Stimulated activated effector memory CD8-positive, alpha-beta T cell treated with anti-CD3 and anti-CD28 coated beads, Interleukin-12 subunit alpha, Interleukin-12 subunit beta, amount 100 ng/mL, for 72 hours (primary cell): ENCODE results near the gene PCED1A.

Experiments used
- ATAC-seq: fragments of 150-1000 bp; cut with Tn5 transposase; 2 replicates; pipeline ENCODE4 v1.10.0; 2021
- DNase-seq, 2 donors: peaks; one replicate each; pipeline ENCODE4 v3.0.0; 2021 to 2022; ENCODE audit warnings: low spot score in 2 of 2
- H3K27ac Mint-ChIP-seq: one replicate; pipeline ENCODE4 v1.8.0; 2022; ENCODE audit warnings: mild to moderate bottlenecking, mixed read lengths
- H3K36me3 Mint-ChIP-seq: one replicate; pipeline ENCODE4 v1.8.0; 2022; ENCODE audit warnings: mild to moderate bottlenecking, mixed read lengths
- H3K4me1 Mint-ChIP-seq: one replicate; pipeline ENCODE4 v1.8.0; 2022; ENCODE audit warnings: mixed read lengths
- H3K4me3 Mint-ChIP-seq: one replicate; pipeline ENCODE4 v1.8.0; 2022; ENCODE audit warnings: mild to moderate bottlenecking, mixed read lengths
- H3K9me3 Mint-ChIP-seq: one replicate; pipeline ENCODE4 v1.8.0; 2022; ENCODE audit warnings: mixed read lengths

PCED1A gene

GRCh38 chr20:2805689-2806350 is 34.6 kb downstream of the PCED1A start:
- Mint-ChIP-seq H3K4me1 (peaks cover 22% of the 10 kb centered on the region), H3K9me3 (no peaks in the 10 kb centered on the region), H3K27ac (no peak overlapping the region), H3K36me3 (no peaks in the 10 kb centered on the region), H3K4me3 (no peak overlapping the region)
- no peak for DNase-seq
- no peak for ATAC-seq

DNA sequence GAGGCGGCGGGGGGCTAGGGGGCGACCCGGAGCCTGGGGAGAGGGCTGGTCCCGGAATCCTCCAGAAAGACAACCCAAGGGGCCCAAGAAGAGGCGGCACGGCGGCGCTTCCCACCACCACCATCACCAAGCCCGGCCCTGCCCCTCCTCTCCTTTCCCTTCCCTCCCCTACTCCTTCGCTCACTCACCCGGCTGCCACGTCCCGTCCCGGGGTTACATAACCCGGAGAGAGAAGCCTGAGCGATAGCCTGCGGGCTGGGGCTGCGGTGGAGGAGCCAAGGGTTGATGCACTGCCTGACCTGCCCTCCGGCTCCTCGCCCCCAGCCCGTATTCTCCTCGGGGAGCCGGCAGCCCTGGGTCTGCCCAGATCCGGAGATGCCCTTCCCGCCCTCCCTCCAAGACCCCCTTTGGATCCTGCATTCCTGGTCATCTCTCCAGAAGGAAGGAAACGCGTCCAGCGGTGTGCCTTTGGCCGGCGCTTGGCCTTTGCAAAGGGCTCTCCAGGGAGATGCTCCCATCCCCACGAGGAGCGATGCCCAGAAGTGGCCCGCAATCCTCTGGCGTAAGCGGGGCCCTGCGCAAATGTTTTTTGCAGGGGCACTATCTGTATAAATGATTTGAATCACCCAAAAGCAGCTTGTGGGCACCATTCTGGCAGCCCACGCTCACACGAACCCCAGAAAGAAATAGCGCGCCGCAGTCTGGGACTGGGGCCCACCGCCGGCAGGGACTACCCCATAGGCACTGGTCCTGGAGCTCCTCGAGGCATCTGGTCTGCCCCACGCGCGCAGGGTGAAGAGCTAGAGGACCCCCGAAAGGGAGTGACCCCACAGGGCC is 35.4 kb downstream of the PCED1A start:
- Mint-ChIP-seq H3K4me1 (peaks cover 29% of the 10 kb centered on the region), H3K9me3 (no peaks in the 10 kb centered on the region)

DNA sequence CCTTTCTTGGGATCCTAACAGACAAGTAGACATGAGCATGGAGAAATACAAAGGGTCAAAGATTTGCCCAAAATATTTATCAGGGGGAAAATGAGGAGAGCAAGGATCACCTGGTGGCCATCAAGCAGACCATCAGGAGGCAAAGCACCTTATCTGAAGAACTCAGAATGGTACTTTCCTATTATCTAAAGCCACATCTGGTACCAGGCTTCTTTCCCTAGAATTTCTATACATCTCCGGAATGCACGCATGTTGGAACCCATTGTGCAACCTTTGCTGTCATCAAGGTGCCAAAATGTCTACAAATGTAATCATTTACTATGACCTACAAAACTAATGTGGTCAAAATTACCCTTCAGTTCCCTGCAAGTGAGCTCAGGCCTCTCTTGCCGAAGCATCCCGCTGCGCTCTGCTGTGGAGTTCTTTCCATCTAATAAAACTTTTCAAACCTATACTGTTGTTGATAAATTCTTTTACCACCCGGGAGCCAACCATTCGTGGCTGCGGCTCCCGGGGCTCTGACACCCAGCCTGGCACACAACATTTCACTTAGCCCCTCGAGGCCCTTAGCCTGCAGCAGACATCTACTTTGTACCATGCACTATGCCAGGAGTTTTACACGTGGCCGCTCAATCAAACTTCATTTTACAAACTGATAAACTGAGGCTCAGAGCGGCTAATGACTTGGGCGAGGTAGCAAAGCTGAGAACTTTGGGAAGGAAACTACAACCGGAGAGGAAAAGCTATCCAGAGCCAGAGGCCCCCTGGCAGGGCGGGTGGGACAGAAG is 36.2 kb downstream of the PCED1A start:
- Mint-ChIP-seq H3K4me3 (no peak overlapping the region), H3K36me3 (peaks cover 5% of the 10 kb centered on the region), H3K27ac (no peak overlapping the region), H3K4me1 (peaks cover 36% of the 10 kb centered on the region), H3K9me3 (no peaks in the 10 kb centered on the region)
- DNase-seq (peak in 1 of 2 donors; percentile 37), ATAC-seq (no peak)

More for the DNA sequence above, 35.4 kb downstream of the PCED1A start:
- Mint-ChIP-seq H3K4me3 (no peak overlapping the region), H3K36me3 (no peaks in the 10 kb centered on the region), H3K27ac (no peak overlapping the region)
- ATAC-seq = no peak
- DNase-seq = no peak

DNA sequence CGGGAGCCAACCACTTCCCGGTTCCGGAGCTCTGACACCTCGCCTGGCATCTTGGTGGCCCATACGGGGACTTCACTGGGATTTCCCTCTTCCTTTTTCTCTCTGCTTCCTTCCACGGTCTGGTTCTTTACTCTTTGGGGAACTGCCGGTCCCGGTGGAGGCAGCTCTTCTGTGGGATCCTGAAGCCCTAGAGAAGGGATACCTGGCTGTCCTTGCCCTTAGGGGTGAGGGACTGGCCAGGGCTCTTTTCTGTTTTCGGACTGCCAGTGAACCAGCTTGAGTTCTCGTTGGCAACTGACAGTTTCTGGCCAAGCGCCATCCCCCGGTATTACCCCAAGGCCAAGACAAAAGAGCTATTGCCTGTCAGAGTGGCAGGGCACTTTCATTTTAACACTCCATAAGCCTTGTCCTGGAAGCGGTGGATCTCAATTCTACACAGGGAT is 39.1 kb downstream of the PCED1A start:
- peaks cover 5% of the 10 kb centered on the region for H3K36me3 Mint-ChIP-seq
- ATAC-seq = no peak
- no peaks in the 10 kb centered on the region for H3K9me3 Mint-ChIP-seq
- no peak for DNase-seq
- H3K4me3 Mint-ChIP-seq = peak overlapping the region; percentile 85
- peaks cover 31% of the 10 kb centered on the region for H3K4me1 Mint-ChIP-seq
- H3K27ac Mint-ChIP-seq = no peak overlapping the region

DNA sequence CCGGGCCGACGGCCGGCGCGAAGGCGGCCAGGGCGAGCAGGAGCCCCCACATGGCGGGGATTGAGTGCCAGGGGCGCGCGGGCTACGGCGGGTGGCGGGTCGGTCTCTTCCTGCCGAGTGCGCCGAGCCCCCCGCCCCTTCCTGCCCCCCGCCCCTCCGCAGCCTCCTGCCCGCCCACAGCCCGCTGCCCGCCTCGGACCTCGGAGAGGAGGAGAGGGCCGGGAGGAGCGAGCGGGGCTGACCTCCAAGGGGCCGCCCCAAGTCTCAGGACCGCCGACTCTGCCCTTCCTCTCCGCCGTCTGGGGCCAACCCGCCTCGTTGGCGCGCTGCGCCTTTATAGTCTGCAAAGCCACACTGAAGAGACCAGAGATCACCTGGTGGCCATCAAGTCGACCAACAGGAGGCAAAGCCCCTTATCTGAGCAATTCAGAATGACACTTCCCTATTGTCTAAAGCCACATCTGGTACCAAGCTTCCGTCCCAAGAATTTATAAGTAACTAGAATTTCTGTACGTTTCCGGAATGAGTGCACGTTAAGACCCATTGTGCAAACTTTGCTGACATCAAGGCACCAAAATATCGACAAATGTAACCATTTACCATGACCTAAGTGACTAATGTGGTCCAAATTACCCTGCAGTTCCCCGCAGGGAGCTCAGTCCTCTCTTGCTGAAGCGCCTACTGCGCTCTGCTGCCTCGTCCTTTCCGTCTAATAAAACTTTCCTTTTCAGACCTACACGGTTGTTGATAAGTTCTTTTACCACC is 39.8 kb downstream of the PCED1A start, which contains the start of gene CPXM1:
Gene CPXM1 (minus strand): TSS at position 107 of the 765 bp plus-strand sequence. CDS start 55 bp downstream, at position 52.
- DNase-seq = no peak
- Mint-ChIP-seq H3K36me3 (peaks cover 5% of the 10 kb centered on the region), H3K9me3 (no peaks in the 10 kb centered on the region), H3K4me3 (peak within 1 kb of the TSS; percentile 85), H3K27ac (no peak within 1 kb of the TSS), H3K4me1 (peaks cover 25% of the 10 kb centered on the region)
- peak; percentile 52 for ATAC-seq

DNA sequence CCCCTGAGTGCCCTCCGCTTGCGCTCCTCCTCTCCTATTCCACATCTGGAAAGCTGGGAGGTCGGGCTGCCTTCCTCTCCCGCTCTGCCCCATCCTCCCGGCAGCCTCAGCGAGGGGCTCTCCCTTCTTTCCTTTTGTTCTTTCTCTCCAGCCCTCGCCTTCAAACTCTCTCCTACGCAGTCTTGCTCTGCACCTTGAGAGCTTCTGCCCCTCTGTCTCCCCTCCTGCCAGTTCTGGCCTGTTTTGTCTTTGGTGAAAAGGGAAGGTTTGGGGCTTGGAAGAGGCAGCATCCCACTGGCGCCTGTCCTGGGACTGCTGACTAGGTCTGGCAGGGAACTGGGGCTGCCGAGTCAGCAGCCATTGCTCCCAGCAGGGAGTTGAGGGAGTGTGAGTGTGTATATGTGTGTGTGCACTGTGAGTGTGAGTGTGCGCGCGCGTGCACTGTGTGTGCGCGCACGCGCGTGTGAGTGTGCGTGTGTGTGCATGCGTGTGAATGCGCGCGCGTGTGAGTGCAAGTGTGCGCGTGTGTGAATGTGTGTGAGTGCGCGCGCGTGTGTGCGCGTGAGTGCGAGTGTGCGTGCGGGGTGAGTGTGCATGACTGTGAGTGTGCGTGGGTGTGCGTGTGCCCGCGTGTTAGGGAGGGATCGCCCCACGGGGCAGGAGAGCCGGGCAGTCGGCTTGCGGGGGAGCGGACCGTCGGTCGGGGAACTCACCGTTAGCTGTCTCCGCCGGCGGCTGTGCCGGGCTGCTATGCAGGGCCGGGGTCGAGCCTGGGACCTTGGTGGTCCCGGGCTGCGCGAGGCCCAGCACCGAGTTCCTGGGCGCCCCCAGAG is 40.6 kb downstream of the PCED1A start:
- ATAC-seq (no peak), DNase-seq (no peak)
- Mint-ChIP-seq H3K4me1 (peaks cover 25% of the 10 kb centered on the region), H3K36me3 (peaks cover 5% of the 10 kb centered on the region), H3K4me3 (peak overlapping the region; percentile 85), H3K9me3 (no peaks in the 10 kb centered on the region), H3K27ac (no peak overlapping the region)

DNA sequence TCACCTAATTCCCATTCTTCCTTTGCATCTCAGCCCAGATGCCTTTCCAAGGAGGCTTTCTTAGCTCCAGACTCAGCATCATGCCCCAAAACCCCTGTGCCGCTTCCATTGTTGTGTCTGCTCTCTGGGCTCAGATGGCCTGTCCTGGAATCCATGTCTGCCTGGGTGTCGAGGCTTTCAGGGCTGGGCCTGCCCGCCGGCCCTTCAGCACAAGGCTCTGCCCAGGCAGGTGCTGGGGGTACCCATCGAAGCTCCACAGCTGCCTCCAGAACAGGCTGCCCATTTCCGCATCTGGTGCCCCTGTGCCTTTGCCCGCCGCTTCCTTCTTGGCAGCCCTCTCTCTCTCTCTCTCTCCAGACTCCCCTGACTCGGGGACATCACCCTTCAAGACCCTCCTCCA is 41.2 kb downstream of the PCED1A start:
- DNase-seq (no peak), ATAC-seq (no peak)
- H3K9me3 Mint-ChIP-seq = no peaks in the 10 kb centered on the region
- H3K36me3 Mint-ChIP-seq = peaks cover 5% of the 10 kb centered on the region
- no peak overlapping the region for H3K27ac Mint-ChIP-seq
- peaks cover 25% of the 10 kb centered on the region for H3K4me1 Mint-ChIP-seq
- peak overlapping the region; percentile 85 for H3K4me3 Mint-ChIP-seq

- H3K4me3 Mint-ChIP-seq = no peak overlapping the region
- DNase-seq = no peak
- H3K4me1 Mint-ChIP-seq = peaks cover 25% of the 10 kb centered on the region
- H3K36me3 Mint-ChIP-seq = peaks cover 5% of the 10 kb centered on the region
- no peaks in the 10 kb centered on the region for H3K9me3 Mint-ChIP-seq
- no peak for ATAC-seq
- H3K27ac Mint-ChIP-seq = no peak overlapping the region
These were observed 41.6 kb downstream of the PCED1A start for GRCh38 chr20:2798814-2799213.

DNA sequence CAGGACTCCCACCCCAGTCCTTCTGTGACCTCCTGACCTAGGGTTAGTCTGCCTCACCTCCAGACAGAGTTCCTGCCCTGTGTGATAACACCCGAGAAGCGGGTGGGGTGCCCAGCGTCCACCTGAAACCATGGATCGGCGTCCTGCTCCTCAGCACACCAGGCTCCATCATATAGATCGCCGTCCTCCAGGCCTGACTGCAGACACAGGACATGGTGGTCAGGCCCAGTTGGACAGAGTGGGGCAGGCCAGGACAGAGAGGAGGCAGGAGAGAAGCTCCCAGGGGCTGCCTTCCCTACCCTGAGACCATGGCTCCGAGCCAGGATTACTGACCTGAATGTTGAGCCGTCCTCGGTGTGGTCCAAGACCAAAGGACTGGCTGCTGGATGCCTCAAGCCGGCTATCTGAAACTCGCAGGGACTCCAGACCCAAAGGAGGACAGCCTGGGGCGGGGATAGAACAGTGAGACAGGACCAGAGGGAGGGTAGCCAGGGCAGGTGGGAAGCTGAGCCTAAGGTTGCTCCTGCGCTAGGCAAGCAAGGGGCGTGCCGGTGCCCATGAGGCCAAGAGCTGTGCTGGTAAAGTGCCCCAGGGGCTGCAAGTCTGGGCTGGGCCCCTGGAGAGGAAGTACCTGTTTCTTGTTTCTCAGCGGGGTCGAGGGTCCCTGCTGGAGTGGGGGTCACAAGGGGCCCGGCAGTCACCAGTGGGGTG is 42.2 kb downstream of the PCED1A start:
- no peaks in the 10 kb centered on the region for H3K9me3 Mint-ChIP-seq
- no peak overlapping the region for H3K27ac Mint-ChIP-seq
- ATAC-seq (no peak), DNase-seq (no peak)
- H3K36me3 Mint-ChIP-seq = peaks cover 5% of the 10 kb centered on the region
- H3K4me1 Mint-ChIP-seq = peaks cover 25% of the 10 kb centered on the region
- H3K4me3 Mint-ChIP-seq = no peak overlapping the region

DNA sequence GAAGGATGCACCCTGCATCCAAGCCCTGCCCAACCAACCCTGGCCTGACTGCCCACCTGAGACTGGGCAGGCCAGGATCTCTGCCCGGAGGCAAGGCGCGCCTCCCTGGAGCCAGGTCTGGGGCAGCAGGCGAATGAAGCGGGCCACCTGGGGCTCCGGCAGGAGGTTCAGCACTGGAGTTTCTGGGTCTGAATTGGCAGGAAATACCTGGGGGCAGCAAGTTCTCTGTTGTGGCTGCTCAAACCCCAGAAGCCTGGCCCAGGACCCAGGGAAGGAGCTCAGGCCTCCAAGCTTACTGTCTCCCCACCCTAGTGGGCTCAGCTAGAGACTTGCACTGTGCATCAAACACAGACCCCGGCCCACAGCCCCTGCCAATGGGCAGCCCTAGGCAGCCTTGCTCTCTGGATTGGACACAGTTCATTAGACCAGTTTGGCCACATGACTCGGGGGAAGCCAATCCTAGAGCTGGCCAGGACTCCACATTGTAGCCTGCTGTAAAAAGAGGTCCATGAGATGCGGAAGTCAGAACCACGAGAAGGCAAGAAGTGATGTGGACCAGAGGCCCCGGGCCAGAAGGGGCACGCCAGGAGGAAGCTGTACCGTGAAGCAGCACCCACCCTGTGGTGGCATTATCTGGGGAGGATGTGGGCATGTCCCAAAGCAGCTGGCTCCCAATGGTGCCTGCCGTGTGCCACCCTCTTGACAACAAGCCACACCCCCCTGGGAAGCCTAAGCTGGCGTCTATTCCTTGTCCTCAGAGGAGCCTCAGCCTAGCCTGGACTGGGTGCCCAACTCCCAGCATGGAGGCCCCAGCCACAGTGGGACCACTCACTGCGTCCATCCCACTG is 43.1 kb downstream of the PCED1A start:
- ATAC-seq (no peak), DNase-seq (no peak)
- Mint-ChIP-seq H3K4me3 (no peak overlapping the region), H3K27ac (no peak overlapping the region), H3K9me3 (no peaks in the 10 kb centered on the region), H3K36me3 (peaks cover 5% of the 10 kb centered on the region), H3K4me1 (peaks cover 25% of the 10 kb centered on the region)

GRCh38 chr20:2796011-2796660 is 44.3 kb downstream of the PCED1A start:
- peaks cover 5% of the 10 kb centered on the region for H3K36me3 Mint-ChIP-seq
- peaks cover 20% of the 10 kb centered on the region for H3K4me1 Mint-ChIP-seq
- DNase-seq (no peak), ATAC-seq (no peak)
- no peaks in the 10 kb centered on the region for H3K9me3 Mint-ChIP-seq
- H3K4me3 Mint-ChIP-seq = no peak overlapping the region
- no peak overlapping the region for H3K27ac Mint-ChIP-seq

DNA sequence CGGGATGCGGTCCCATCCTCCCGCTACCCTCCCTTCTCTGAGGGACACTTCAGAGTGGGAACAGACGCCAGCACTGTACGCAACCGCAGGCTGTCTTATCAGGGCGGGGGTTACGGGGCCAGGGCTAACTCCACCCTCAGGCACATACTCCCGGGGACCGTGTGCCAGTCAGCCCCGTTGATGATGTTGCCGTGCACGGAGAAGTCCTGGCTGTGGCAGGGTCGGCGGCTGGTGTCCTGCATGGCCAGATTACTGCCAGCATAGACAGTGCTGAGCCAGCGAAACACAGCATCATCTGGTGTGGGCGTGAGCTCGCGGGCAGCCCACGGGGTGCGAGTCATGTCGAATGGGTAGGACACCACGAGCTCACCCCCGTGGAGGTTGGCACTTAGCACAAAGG is 45.0 kb downstream of the PCED1A start:
- peaks cover 5% of the 10 kb centered on the region for H3K36me3 Mint-ChIP-seq
- H3K9me3 Mint-ChIP-seq = no peaks in the 10 kb centered on the region
- ATAC-seq = no peak
- no peak overlapping the region for H3K27ac Mint-ChIP-seq
- no peak for DNase-seq
- peaks cover 13% of the 10 kb centered on the region for H3K4me1 Mint-ChIP-seq
- H3K4me3 Mint-ChIP-seq = no peak overlapping the region
